K562 (cell line): ENCODE results near the gene GRAMD1B. TPM values are rescaled to one million over a fixed set of nuclear protein-coding genes. Genes with fewer than 3 reads are reported as not detected.

Experiments
- ATAC-seq: fragments of 200-7000 bp; cut with Tn5 transposase; 3 replicates; pipeline ENCODE4 v1.9.1; 2020; ENCODE audit warnings: moderate library complexity
- BruUV-seq: library from RNA; stranded (reverse); fragments of 400-500 nt; replicated peaks from 2 replicates; lab custom pipeline; 2021; lab: Mats Ljungman, UMichigan
- CTCF ChIA-PET: fragments of 300-600 bp; formaldehyde crosslinking; extraction: SDS; loops from one replicate; lab custom pipeline; 2021; ENCODE audit warnings: low intra/inter-chr PET ratio; lab: Yijun Ruan, JAX
- POLR2A ChIA-PET: fragments of 300-600, 350-650 bp; sonication (Branson Sonifier 250); formaldehyde crosslinking; extraction: SDS; loops from one replicate; lab custom pipeline; 2021; ENCODE audit warnings: antibody characterized with exemption, inconsistent platforms; lab: Yijun Ruan, JAX
- DNase-seq, 4 experiments: peaks; one replicate each; pipeline versions ENCODE4 v3.0.0 to v3.0.0-alpha.2; 2011 to 2018; ENCODE audit warnings: low spot score in 3 of 4, mixed read lengths in 3 of 4; ENCODE audit errors: extremely low read depth in 1 of 4
- FAIRE-seq: peaks from 2 replicates; lab custom pipeline; 2011; peaks lifted over from hg19 to GRCh38; lab: Jason Lieb, UNC
- H2AFZ ChIP-seq: 2 replicates; pipeline ENCODE4 v1.6.0; 2011; ENCODE audit warnings: low read depth, low read length, control low read depth, inconsistent platforms
- H3K27ac ChIP-seq: fragments of 200-600 bp; 3 replicates; pipeline ENCODE4 v1.8.0; 2011; ENCODE audit warnings: low read depth, mild to moderate bottlenecking, control low read depth, inconsistent platforms, low read length, moderate library complexity, mixed read lengths; ENCODE audit errors: extremely low read depth
- H3K27me3 ChIP-seq, 2 experiments: fragments of 300-600 bp in 1 of 2; 2 replicates in 1 of 2; 3 replicates in 1 of 2; pipeline versions ENCODE4 v1.6.0 to v1.8.0; 2011; ENCODE audit warnings: inconsistent platforms in 2 of 2, low read length in 2 of 2, mild to moderate bottlenecking in 1 of 2, mixed read lengths in 1 of 2, moderate library complexity in 1 of 2; ENCODE audit not compliant: control insufficient read depth in 2 of 2, insufficient read depth in 2 of 2
- H3K36me3 ChIP-seq: fragments of 300-600 bp; 3 replicates; pipeline ENCODE4 v1.8.0; 2011; ENCODE audit warnings: mild to moderate bottlenecking, low read length, inconsistent platforms; ENCODE audit not compliant: control insufficient read depth, insufficient read depth
- H3K4me1 ChIP-seq, 2 experiments: fragments of 200-600 bp in 1 of 2; replicated peaks in 1 of 2; 2 replicates in 1 of 2; 3 replicates in 1 of 2; pipeline versions ENCODE4 v1.5.1 to v1.8.0; 2011; ENCODE audit warnings: inconsistent platforms in 2 of 2, low read length in 2 of 2, mild to moderate bottlenecking in 1 of 2, mixed read lengths in 1 of 2, moderate library complexity in 1 of 2; ENCODE audit not compliant: control insufficient read depth in 2 of 2, insufficient read depth in 2 of 2
- H3K4me2 ChIP-seq: 2 replicates; pipeline ENCODE4 v1.6.1; 2011; ENCODE audit warnings: low read length, control low read depth, inconsistent platforms, mixed read lengths; ENCODE audit not compliant: insufficient read depth
- H3K4me3 ChIP-seq: fragments of 200-600 bp; sonication (generic), shearing (Covaris generic); 2 replicates; pipeline ENCODE4 v1.5.1; 2016; ENCODE audit warnings: control low read depth, inconsistent platforms
- H3K79me2 ChIP-seq: fragments of 200-600 bp; 3 replicates; pipeline ENCODE4 v1.8.0; 2011; ENCODE audit warnings: low read length, inconsistent platforms; ENCODE audit not compliant: control insufficient read depth, insufficient read depth
- H3K9ac ChIP-seq, 2 experiments: 2 replicates each; pipeline versions ENCODE4 v1.6.0 to v1.6.1; 2011; ENCODE audit warnings: low read depth in 2 of 2, low read length in 2 of 2, control low read depth in 1 of 2, inconsistent platforms in 1 of 2, mild to moderate bottlenecking in 1 of 2, mixed read lengths in 1 of 2; ENCODE audit not compliant: insufficient read depth in 1 of 2
- H3K9me1 ChIP-seq: one replicate; pipeline ENCODE4 v1.6.0; 2011; ENCODE audit warnings: inconsistent platforms, mild to moderate bottlenecking, low read length, moderate library complexity; ENCODE audit not compliant: control insufficient read depth, insufficient read depth
- H3K9me3 ChIP-seq: replicated peaks from 2 replicates; pipeline ENCODE4 v1.5.1; 2011; ENCODE audit warnings: low read depth, low read length, inconsistent platforms; ENCODE audit not compliant: control insufficient read depth, insufficient read depth
- H4K20me1 ChIP-seq: replicated peaks from 2 replicates; pipeline ENCODE4 v1.6.1; 2011; ENCODE audit warnings: low read length, inconsistent platforms, mixed read lengths; ENCODE audit not compliant: control insufficient read depth, insufficient read depth
- ATF1 ChIP-seq, 2 experiments: fragments of 450-650 bp in 1 of 2; IDR thresholded peaks; 2 replicates each; pipeline ENCODE4 v1.6.1; 2016; ENCODE audit warnings: missing compliant biosample characterization in 1 of 2, missing genetic modification characterization in 1 of 2
- DACH1 ChIP-seq: fragments of 450-650 bp; IDR thresholded peaks from 2 replicates; pipeline ENCODE4 v1.6.1; 2018; ENCODE audit not compliant: partially characterized antibody
- DPF2 ChIP-seq: fragments of 450-650 bp; IDR thresholded peaks from 2 replicates; pipeline ENCODE4 v1.6.1; 2016
- ETV5 ChIP-seq: sonication (generic); formaldehyde crosslinking; IDR thresholded peaks from 2 replicates; pipeline ENCODE4 v1.4.0; 2020; ENCODE audit warnings: low read depth, mild to moderate bottlenecking, missing genetic modification reagents
- HNRNPK ChIP-seq: fragments of 200-400 bp; formaldehyde crosslinking; IDR thresholded peaks from one replicate; pipeline ENCODE4 v1.6.1; 2018; ENCODE audit warnings: mild to moderate bottlenecking, low read depth, low read length; ENCODE audit not compliant: poor library complexity, severe bottlenecking
- ID3 ChIP-seq, 2 experiments: fragments of 250-450 bp in 1 of 2; fragments of 450-650 bp in 1 of 2; sonication (Bioruptor Pico) in 1 of 2; IDR thresholded peaks; 2 replicates each; pipeline versions ENCODE4 v1.6.1 to v1.8.0; 2016 to 2021; ENCODE audit warnings: mild to moderate bottlenecking in 2 of 2, moderate library complexity in 2 of 2, missing compliant biosample characterization in 1 of 2, missing genetic modification characterization in 1 of 2
- KDM5B ChIP-seq: fragments of 200-600 bp; sonication (generic); IDR thresholded peaks from 2 replicates; pipeline ENCODE4 v1.6.1; 2012; ENCODE audit warnings: low read depth, mild to moderate bottlenecking, moderate library complexity, low read length, control low read depth, inconsistent platforms; ENCODE audit not compliant: insufficient replicate concordance
- NCOA1 ChIP-seq: fragments of 450-650 bp; IDR thresholded peaks from 2 replicates; pipeline ENCODE4 v1.6.1; 2016; ENCODE audit warnings: low read depth
- PATZ1 ChIP-seq: fragments of 250-450 bp; sonication (Bioruptor Pico); IDR thresholded peaks from 2 replicates; pipeline ENCODE4 v1.5.0; 2020; ENCODE audit warnings: mild to moderate bottlenecking, borderline replicate concordance
- SAFB2 ChIP-seq: fragments of 200-400 bp; formaldehyde crosslinking; IDR thresholded peaks from 2 replicates; pipeline ENCODE4 v1.6.1; 2018; ENCODE audit warnings: borderline replicate concordance, low read length, low read depth, moderate library complexity; ENCODE audit not compliant: severe bottlenecking
- STAT6 ChIP-seq: sonication (generic); formaldehyde crosslinking; IDR thresholded peaks from 2 replicates; pipeline ENCODE4 v1.8.1; 2023; ENCODE audit warnings: mild to moderate bottlenecking, missing genetic modification reagents
- TCF3 ChIP-seq: sonication (generic); formaldehyde crosslinking; IDR thresholded peaks from 2 replicates; pipeline ENCODE4 v1.4.0; 2020; ENCODE audit warnings: mild to moderate bottlenecking, missing genetic modification reagents
- XRCC4 ChIP-seq: IDR thresholded peaks from one replicate; pipeline ENCODE4 v1.6.1; 2011; ENCODE audit not compliant: insufficient read depth, insufficient read length; ENCODE audit errors: extremely low read depth
- ZNF436 ChIP-seq: fragments of 250-450, 450-650 bp; sonication (Bioruptor Pico); formaldehyde crosslinking; IDR thresholded peaks from 2 replicates; pipeline ENCODE4 v1.7.0; 2020; ENCODE audit warnings: mild to moderate bottlenecking
- WGBS: fragments of 100-300 bp; shearing (Covaris generic); methylation state at CpG from one replicate; pipeline ENCODE4 v1.1.6; 2016; ENCODE audit warnings: low coverage, mixed read lengths; ENCODE audit not compliant: insufficient coverage; ENCODE audit errors: missing lambda C conversion rate; 5-methylcytosine and 5-hydroxymethylcytosine counted together
- in situ Hi-C: fragments of 300-500 bp; cut with MboI; formaldehyde crosslinking; loops from 4 replicates; pipeline ENCODE4 v1.15.0; 2018; ENCODE audit warnings: inconsistent platforms, mixed read lengths
- intact Hi-C: fragments of 100-400 bp; cut with micrococcal nuclease; formaldehyde crosslinking; loops from 2 replicates; pipeline ENCODE4 v1.14.2; 2022
- polyA plus RNA-seq, 8 experiments: library from polyadenylated mRNA; depleted of rRNA in 4 of 8; stranded (reverse) in 5 of 8; unstranded in 3 of 8; fragments of >200 nt; fragmentation: Nextera tagmentation in 2 of 8; fragmentation: Illumina TruSeq in 1 of 8; extraction: Ambion mirVana in 2 of 8; extraction: Trizol in 1 of 8; gene quantifications; 2 replicates each; pipeline versions ENCODE4 v1.2.1 to v1.2.3, GENCODE V29; 2011 to 2014; ENCODE audit warnings: inconsistent platforms in 1 of 8, missing spikeins in 1 of 8
- total RNA-seq, 7 experiments: library from RNA; depleted of rRNA in 6 of 7; stranded (reverse); fragments of >200 nt in 6 of 7; fragmentation: Illumina TruSeq in 2 of 7; extraction: Trizol in 2 of 7; gene quantifications; 2 replicates each; pipeline versions ENCODE4 v1.2.1 to v1.2.3, GENCODE V29; 2011 to 2021; ENCODE audit warnings: low replicate concordance in 1 of 7

GRAMD1B gene
- total and polyA plus RNA-seq, 9 of the 15 experiments (the other 6 are each of a cell fraction or from before 2014, with no cell fraction given): 0.31 TPM; not detected in 8

- Histone ChIP-seq H3K9me3 (no peaks in the 10 kb centered on the region), H3K9me1 (no peaks in the 10 kb centered on the region), H3K36me3 (no peaks in the 10 kb centered on the region), H3K27me3 (peaks cover 8 to 26% of the 10 kb centered on the region in 2 experiments; a peak in 4 of 5 replicates), H3K9ac (no peak overlapping the region), H3K4me2 (no peak overlapping the region), H3K4me3 (no peak overlapping the region), H3K27ac (no peak overlapping the region), H4K20me1 (no peaks in the 10 kb centered on the region), H3K4me1 (no peaks in the 10 kb centered on the region), H2AFZ (no peak overlapping the region), H3K79me2 (no peaks in the 10 kb centered on the region)
- WGBS: 0% methylated on average over 8 of the region's 8 CpGs
- ATAC-seq (no peak), DNase-seq (no peak), FAIRE-seq (no peak)
- TF ChIP-seq TCF3 (CRISPR knock-in tag): no peak
- no peak for TF ChIP-seq ID3 (CRISPR knock-in tag; IDR thresholded peaks at IDR 0.05)
- no peak for TF ChIP-seq ID3 (tag; IDR thresholded peaks at IDR 0.05)
- TF ChIP-seq DPF2: no peak
- no peak for TF ChIP-seq DACH1
- no peak for TF ChIP-seq HNRNPK
- no peak for TF ChIP-seq STAT6 (CRISPR knock-in tag)
- no peak for TF ChIP-seq ETV5 (CRISPR knock-in tag)
- TF ChIP-seq SAFB2: no peak
- no peak for TF ChIP-seq KDM5B
- no peak for TF ChIP-seq ZNF436 (CRISPR knock-in tag)
- no peak for TF ChIP-seq NCOA1
- TF ChIP-seq PATZ1 (CRISPR knock-in tag): no peak
- TF ChIP-seq ATF1 (CRISPR knock-in tag; IDR thresholded peaks at IDR 0.05): no peak
- no peak for TF ChIP-seq ATF1 (tag; IDR thresholded peaks at IDR 0.05)
- no peak for TF ChIP-seq XRCC4
- in situ Hi-C loops: no loop called here
- POLR2A ChIA-PET: no interaction called here
- BruUV-seq: no TSS peak
- CTCF ChIA-PET: no interaction called here
- intact Hi-C loops: no loop called here
These were observed 132.8 kb downstream of the GRAMD1B start for GRCh38 chr11:123562829-123563228.
